HUES64 (cell line): ENCODE measurements around the gene MYO5B.

ENCODE experiments used
- H3K27ac ChIP-seq: 2 replicates; pipeline ENCODE4 v1.7.0; 2013; ENCODE audit warnings: low read depth, low read length, inconsistent platforms
- H3K27me3 ChIP-seq: 2 replicates; pipeline ENCODE4 v1.6.1; 2013; ENCODE audit warnings: mild to moderate bottlenecking, low read length; ENCODE audit not compliant: insufficient read depth
- H3K36me3 ChIP-seq: 2 replicates; pipeline ENCODE4 v1.6.1; 2013; ENCODE audit warnings: mild to moderate bottlenecking, low read length; ENCODE audit not compliant: insufficient read depth
- H3K4me1 ChIP-seq: 2 replicates; pipeline ENCODE4 v1.6.1; 2013; ENCODE audit warnings: mild to moderate bottlenecking, low read length, moderate library complexity; ENCODE audit not compliant: insufficient read depth
- H3K4me3 ChIP-seq: 2 replicates; pipeline ENCODE4 v1.5.1; 2013; ENCODE audit warnings: mild to moderate bottlenecking, low read length, moderate library complexity
- H3K9ac ChIP-seq: 2 replicates; pipeline ENCODE4 v1.6.1; 2013; ENCODE audit warnings: mild to moderate bottlenecking, low read depth, low read length
- H3K9me3 ChIP-seq: 2 replicates; pipeline ENCODE4 v1.6.1; 2013; ENCODE audit warnings: low read depth, low read length; ENCODE audit not compliant: insufficient read depth
- WGBS: fragments of 150-250, 120-280 bp; methylation state at CpG from one replicate; pipeline ENCODE4 v1.1.7; 2013; ENCODE audit warnings: missing lambda C conversion rate; 5-methylcytosine and 5-hydroxymethylcytosine counted together

The MYO5B gene

DNA sequence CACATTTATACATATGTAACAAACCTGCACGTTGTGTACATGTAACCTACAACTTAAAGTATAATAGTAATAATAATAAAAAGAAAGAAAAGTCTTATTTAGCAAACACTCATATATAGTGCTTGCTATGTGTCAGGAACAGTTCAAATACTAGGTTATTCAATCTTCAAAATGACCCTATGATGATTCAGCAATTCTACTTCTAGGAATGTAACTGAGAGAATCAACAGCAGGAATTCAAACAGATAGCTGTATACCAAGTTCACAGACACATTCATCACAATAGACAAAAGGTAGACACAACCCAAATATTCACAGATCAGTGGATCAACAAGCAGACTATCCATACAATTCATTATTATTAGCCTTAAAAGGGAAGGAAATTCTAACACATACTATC lies 69.5 kb downstream of the MYO5B start:
- Histone ChIP-seq H3K27ac (no peak overlapping the region), H3K9ac (no peak overlapping the region), H3K4me1 (0 out of 2 replicates have a peak, but pooled peaks cover 9% of the 10 kb centered on the region), H3K36me3 (no peaks in the 10 kb centered on the region), H3K4me3 (no peak overlapping the region), H3K27me3 (no peaks in the 10 kb centered on the region), H3K9me3 (no peaks in the 10 kb centered on the region)
- no CpG with 5 or more reads among the region's 1 CpG for WGBS

GRCh38 chr18:50119296-50119695 lies 75.7 kb downstream of the MYO5B start:
- H3K4me1 ChIP-seq = no peaks in the 10 kb centered on the region
- H3K9me3 ChIP-seq = no peaks in the 10 kb centered on the region
- no peak overlapping the region for H3K4me3 ChIP-seq
- H3K9ac ChIP-seq = no peak overlapping the region
- 91% methylated on average over 4 of the region's 5 CpGs for WGBS
- no peaks in the 10 kb centered on the region for H3K27me3 ChIP-seq
- no peak overlapping the region for H3K27ac ChIP-seq
- no peaks in the 10 kb centered on the region for H3K36me3 ChIP-seq

- Histone ChIP-seq H3K27ac (no peak overlapping the region), H3K4me1 (peaks cover 6% of the 10 kb centered on the region; the same call in 1 of the 2 replicates), H3K36me3 (no peaks in the 10 kb centered on the region), H3K9me3 (no peaks in the 10 kb centered on the region), H3K27me3 (no peaks in the 10 kb centered on the region), H3K4me3 (no peak overlapping the region), H3K9ac (no peak overlapping the region)
- WGBS = 88% methylated on average over 3 of the region's 3 CpGs
Observed at GRCh38 chr18:50117863-50118262, 77.1 kb downstream of the MYO5B start.

DNA sequence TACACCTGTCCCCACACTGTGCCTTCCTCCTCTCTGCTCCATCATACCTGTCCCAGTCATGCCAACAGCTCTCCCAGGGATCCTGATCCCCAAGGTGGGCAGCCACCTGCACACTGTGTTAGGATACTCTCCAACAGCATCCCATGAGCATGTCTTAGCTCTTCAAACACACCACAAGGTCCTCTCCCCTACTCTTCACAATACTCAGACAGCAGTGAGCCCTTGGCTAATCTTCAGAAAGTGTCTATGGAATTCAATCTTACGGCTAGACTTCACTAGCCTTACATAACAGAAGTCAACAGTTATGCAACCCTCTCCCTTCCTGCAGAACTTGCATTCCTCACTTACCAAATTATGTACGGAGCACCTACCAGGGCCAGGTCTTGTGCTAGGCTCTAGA lies 79.9 kb downstream of the MYO5B start:
- peaks cover 6% of the 10 kb centered on the region; the same call in 1 of the 2 replicates for H3K4me1 ChIP-seq
- 94% methylated on average over 2 of the region's 2 CpGs for WGBS
- H3K4me3 ChIP-seq = no peak overlapping the region
- no peak overlapping the region for H3K9ac ChIP-seq
- H3K27ac ChIP-seq = no peak overlapping the region
- H3K27me3 ChIP-seq = no peaks in the 10 kb centered on the region
- H3K36me3 ChIP-seq = no peaks in the 10 kb centered on the region
- H3K9me3 ChIP-seq = no peaks in the 10 kb centered on the region

GRCh38 chr18:50114448-50114847 lies 80.5 kb downstream of the MYO5B start:
- H3K9ac ChIP-seq = no peak overlapping the region
- H3K27me3 ChIP-seq = no peaks in the 10 kb centered on the region
- WGBS = 96% methylated on average over 5 of the region's 6 CpGs
- H3K4me1 ChIP-seq = peaks cover 6% of the 10 kb centered on the region; the same call in 1 of the 2 replicates
- no peaks in the 10 kb centered on the region for H3K36me3 ChIP-seq
- no peak overlapping the region for H3K4me3 ChIP-seq
- H3K27ac ChIP-seq = no peak overlapping the region
- H3K9me3 ChIP-seq = no peaks in the 10 kb centered on the region

- no peak overlapping the region for H3K27ac ChIP-seq
- no peak overlapping the region for H3K9ac ChIP-seq
- H3K4me1 ChIP-seq = peaks cover 6% of the 10 kb centered on the region; the same call in 1 of the 2 replicates
- H3K36me3 ChIP-seq = no peaks in the 10 kb centered on the region
- WGBS = 81% methylated on average over 2 of the region's 2 CpGs
- H3K4me3 ChIP-seq = no peak overlapping the region
- H3K9me3 ChIP-seq = no peaks in the 10 kb centered on the region
- no peaks in the 10 kb centered on the region for H3K27me3 ChIP-seq
Observed at GRCh38 chr18:50113726-50114125, 81.2 kb downstream of the MYO5B start.

DNA sequence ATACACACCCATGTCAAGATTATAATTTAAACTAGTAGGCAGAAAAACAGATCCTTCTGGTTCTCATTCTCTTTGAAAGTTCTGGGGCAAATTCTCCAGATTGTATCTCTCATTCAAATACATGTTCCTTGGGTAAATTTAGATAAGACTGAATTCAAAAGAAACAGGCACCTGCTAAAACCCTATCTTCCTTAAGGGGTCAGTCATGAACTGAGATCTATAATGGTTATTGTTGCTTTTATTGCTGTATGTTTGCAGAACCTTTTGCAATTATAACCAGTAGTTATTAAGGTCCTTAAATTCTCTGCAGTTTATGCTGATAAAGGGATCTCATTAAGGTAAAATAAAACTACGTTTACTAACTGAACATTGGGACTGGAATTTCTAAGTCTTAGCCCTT lies 83.5 kb downstream of the MYO5B start:
- H3K4me1 ChIP-seq = peaks cover 6% of the 10 kb centered on the region; the same call in 1 of the 2 replicates
- 100% methylated on average over 1 of the region's 1 CpG for WGBS

GRCh38 chr18:50107468-50107977 lies 87.4 kb downstream of the MYO5B start:
- no peaks in the 10 kb centered on the region for H3K4me1 ChIP-seq
- no peak overlapping the region for H3K27ac ChIP-seq
- no peak overlapping the region for H3K9ac ChIP-seq
- no peak overlapping the region for H3K4me3 ChIP-seq
- H3K36me3 ChIP-seq = no peaks in the 10 kb centered on the region
- H3K9me3 ChIP-seq = no peaks in the 10 kb centered on the region
- WGBS = 92% methylated on average over 2 of the region's 2 CpGs
- H3K27me3 ChIP-seq = no peaks in the 10 kb centered on the region

More for the DNA sequence above, 83.5 kb downstream of the MYO5B start:
- Histone ChIP-seq H3K9me3 (no peaks in the 10 kb centered on the region), H3K36me3 (no peaks in the 10 kb centered on the region), H3K4me3 (no peak overlapping the region), H3K27me3 (no peaks in the 10 kb centered on the region), H3K27ac (no peak overlapping the region), H3K9ac (no peak overlapping the region)

- no peaks in the 10 kb centered on the region for H3K9me3 ChIP-seq
- H3K27me3 ChIP-seq = no peaks in the 10 kb centered on the region
- H3K36me3 ChIP-seq = no peaks in the 10 kb centered on the region
- no peak overlapping the region for H3K27ac ChIP-seq
- no peak overlapping the region for H3K9ac ChIP-seq
- no peaks in the 10 kb centered on the region for H3K4me1 ChIP-seq
- H3K4me3 ChIP-seq = no peak overlapping the region
- WGBS = 90% methylated on average over 1 of the region's 1 CpG
Observed at GRCh38 chr18:50105027-50105426, 89.9 kb downstream of the MYO5B start.

- H3K4me3 ChIP-seq = no peak overlapping the region
- H3K27me3 ChIP-seq = no peaks in the 10 kb centered on the region
- no peak overlapping the region for H3K27ac ChIP-seq
- no peaks in the 10 kb centered on the region for H3K9me3 ChIP-seq
- H3K9ac ChIP-seq = no peak overlapping the region
- WGBS = 88% methylated on average over 3 of the region's 3 CpGs
- H3K36me3 ChIP-seq = no peaks in the 10 kb centered on the region
- no peaks in the 10 kb centered on the region for H3K4me1 ChIP-seq
Observed at GRCh38 chr18:50104421-50104820, 90.5 kb downstream of the MYO5B start.

DNA sequence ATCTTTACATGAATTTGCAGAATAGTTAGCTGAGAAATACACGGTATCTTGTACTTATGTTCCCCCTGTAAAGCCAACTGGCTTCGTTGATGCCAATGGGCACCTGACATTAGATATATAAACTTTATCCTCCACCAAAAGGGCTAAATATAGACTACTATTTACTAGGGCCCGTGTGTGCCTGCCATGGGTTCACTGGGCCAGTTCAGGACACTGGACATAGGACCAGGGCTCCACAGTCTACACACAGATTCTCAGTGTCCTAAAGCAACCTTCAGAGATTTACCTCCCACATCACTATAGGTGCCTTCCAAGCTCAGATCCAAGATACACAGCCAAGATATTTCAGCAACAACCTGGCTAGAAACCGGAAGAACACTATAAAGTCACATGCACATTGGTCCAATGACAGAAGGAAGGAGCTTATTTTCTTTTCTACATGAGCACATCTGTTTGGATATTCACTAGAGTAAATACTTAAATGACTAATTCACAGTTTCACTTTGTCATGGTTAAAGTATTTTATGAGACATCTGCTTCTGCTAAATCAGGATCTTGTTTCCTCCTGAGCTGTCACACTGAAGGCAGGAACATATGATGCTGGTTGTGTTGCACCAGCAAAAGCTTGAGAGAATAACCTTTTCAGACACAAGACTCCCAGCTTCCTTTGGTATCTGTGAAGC lies 95.1 kb downstream of the MYO5B start:
- no peak overlapping the region for H3K27ac ChIP-seq
- no peaks in the 10 kb centered on the region for H3K4me1 ChIP-seq
- no peaks in the 10 kb centered on the region for H3K27me3 ChIP-seq
- no peak overlapping the region for H3K9ac ChIP-seq
- no peaks in the 10 kb centered on the region for H3K9me3 ChIP-seq
- no peaks in the 10 kb centered on the region for H3K36me3 ChIP-seq
- 93% methylated on average over 4 of the region's 4 CpGs for WGBS
- H3K4me3 ChIP-seq = no peak overlapping the region
